HG02870 (cell line): Measurements from ENCODE around the gene ACTN2.
A peak's percentile ranks its signal among the peaks of the same experiment; 100 is the strongest.
"Not testable (repeated sequence)": the region's sequence is repeated elsewhere in the genome, so short reads cannot be mapped to it uniquely, and the experiment has no call there.

Experiments
- ATAC-seq: cut with Tn5 transposase; IDR thresholded peaks from one replicate; pipeline ENCODE4 v1.9.1; 2021; ENCODE audit warnings: mild to moderate bottlenecking, moderate library complexity; ENCODE audit not compliant: unreplicated experiment

ACTN2 gene

DNA sequence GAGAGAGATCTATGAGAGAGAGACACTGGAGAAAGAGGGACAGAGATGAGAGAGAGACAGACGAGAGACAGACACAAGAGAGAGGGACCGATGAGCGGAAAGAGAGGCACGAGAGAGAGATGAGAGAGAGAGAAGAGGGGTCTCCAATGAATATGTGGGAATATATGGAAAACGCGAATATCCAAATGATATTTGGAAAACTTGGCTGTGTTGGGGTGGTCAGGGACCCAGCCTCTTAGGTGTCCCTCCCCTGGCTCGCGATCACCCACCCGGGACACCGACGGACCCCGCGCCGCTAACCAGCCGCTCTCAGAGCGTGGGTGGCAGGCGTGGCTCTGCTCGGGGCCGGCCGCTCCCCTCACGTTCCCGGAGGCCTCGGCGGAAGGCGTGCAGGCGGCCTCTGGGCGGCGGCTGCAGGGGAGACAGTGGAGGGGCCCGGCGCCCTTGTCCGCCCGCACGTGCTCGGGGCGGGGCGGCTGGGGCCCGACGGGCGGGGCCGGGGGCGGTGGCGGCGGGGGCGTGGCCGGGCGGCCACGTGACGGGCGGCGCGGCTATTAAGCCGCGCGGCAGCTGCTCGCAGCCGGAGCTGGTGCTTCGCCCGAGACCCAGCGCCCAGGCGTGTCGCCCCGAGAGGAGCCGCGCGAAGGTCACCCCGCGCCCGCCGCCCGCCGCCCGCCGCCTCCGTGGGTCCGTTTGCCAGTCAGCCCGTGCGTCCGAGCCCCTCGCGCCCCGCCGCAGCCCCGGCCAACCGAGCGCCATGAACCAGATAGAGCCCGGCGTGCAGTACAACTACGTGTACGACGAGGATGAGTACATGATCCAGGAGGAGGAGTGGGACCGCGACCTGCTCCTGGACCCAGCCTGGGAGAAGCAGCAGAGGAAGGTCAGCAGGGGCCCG, at the start of gene ACTN2:
Gene ACTN2 (plus strand): TSS at position 583 of the 898 bp plus-strand sequence. CDS start 175 bp downstream, at position 758.
- ATAC-seq, result peak; percentile 78

DNA sequence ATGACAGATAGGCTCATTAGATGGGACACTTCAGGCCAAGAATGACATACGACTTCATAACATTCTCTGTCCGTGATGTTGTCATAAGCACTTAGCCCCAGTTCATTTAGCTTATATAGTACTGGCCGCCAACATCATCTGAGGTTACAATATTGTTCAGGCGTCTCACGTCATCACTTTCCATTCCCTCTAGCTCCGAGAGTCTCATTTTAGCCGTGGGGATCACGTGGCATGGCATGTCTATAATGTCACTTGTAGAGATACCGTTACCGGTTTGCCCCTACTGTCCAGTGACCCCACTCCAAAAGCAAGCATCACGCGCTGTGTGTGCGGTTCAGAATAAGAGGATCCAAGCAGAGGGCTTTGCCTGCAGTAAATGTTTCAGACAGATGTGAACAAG, 47.4 kb upstream of the ACTN2 start:
- no peak for ATAC-seq

DNA sequence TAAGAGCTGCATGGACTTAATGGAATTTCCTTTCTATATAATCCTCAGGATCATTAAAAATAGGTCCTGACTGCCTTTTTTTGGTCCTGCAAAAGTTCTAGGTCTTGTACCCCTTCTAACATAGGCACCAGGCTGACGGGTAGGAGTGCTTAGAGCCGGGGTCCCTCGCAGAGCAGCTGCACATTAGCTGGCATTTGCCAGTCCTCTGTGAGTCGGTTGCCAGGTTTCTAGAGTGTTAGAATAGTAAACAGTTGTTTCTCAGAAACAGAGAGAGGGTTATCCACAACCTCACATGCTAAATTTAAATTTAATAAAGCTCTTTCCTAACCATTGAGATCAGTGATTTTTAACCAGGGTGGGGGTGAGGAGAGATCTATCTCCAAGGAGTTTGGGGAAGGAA, 46.6 kb upstream of the ACTN2 start:
- no peak for ATAC-seq

DNA sequence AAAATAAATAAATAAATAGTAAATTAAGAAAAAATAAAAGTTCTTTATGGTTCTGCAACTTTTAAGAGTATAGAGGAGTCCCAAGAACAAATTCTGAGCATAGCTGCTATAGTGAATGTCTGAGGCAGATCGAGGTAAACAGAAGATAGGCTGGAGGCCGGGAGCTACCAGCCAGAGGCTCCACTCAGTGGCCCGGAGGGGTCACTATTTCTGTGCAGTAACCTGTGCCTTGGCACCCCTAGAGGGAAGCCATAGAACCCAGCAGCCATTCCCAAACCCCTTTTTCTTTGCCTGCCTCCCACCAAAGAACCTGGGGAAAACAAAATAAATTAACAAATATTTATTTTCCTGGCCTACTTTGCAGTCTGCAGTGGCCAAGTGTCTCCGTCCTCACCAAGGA, 43.5 kb upstream of the ACTN2 start:
- ATAC-seq, result no peak

DNA sequence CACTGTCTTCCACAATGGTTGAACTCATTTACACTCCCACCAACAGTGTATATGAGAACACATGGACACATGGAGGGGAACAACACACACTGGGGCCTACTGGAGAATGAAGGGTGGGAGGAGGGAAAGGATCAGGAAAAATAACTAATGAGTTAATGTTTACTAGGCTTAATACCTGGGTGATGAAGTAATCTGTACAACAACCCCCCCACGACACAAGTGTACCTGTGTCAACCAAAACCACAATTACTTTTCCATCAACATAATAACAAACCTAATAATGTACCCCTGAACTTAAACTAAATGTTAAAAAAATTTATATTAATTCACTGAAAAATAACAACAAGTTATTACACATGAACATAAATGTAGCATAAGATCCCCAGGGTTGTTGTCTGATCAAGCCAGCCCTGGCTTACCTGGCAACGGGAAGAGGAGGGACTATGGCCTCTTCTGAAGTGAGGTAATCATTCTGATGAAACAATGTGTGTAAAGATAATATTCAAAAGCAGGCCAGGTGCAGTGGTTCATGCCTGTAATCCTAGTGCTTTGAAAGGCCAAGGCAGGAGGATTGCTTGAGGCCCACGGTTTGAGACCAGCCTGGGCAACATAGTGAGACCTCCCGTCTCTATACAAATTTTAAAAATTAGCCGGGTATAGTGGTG, 41.2 kb upstream of the ACTN2 start:
- ATAC-seq, result no peak

DNA sequence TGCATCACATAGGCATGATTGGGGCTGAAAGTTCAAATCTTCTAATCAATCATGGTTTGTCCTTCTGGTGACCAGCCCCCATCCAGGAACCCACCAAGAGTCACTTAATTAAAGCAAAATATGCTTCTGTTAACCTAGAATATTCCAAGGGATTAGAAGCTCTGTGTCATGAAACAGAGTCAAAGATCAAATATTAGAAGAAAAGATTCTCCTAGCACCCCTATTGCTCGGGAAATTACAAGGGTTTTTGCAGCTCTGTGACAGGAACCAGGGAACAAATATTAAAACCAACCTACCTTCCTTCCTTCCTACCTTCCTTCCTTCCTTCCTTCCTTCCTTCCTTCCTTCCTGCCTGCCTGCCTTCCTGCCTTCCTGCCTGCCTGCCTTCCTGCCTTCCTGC, 31.8 kb upstream of the ACTN2 start:
- no peak for ATAC-seq

DNA sequence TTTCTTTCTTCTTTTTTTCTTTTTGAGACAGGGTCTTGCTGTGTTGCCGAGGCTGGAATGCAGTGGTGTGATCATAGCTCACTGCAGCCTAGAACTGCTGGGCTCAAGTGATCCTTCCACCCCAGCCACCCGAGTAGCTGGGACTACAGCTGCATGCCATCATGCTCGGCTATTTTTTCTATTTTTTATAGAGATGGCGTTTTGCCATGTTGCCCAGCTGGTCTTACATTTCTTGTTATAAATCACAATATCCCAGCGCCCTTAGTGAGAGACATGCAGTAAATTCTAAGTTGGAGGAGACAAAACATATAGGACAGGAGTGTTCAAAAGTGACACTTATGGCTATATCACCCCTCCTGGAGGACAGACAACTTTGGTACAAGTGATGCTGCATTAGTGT, 31.3 kb upstream of the ACTN2 start:
- no peak for ATAC-seq

DNA sequence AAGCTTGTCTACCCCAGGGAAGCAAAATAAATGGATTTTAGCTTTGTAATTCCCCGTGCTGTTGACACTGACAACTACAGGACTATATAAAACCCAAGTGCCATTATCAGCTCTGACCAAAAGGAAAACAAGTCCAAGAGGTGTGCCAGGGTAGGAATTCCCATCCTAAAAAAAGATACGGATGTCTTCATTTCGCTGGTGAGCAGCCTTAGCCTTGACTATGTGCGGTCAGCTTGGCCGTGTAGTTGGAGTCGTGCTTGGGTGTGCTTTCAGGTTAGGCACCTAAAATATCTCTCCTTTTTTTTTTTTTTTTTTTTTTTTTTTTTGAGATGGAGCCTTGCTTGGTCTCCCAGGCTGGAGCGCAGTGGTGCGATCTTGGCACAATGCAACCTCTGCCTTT, 28.9 kb upstream of the ACTN2 start:
- no peak for ATAC-seq

DNA sequence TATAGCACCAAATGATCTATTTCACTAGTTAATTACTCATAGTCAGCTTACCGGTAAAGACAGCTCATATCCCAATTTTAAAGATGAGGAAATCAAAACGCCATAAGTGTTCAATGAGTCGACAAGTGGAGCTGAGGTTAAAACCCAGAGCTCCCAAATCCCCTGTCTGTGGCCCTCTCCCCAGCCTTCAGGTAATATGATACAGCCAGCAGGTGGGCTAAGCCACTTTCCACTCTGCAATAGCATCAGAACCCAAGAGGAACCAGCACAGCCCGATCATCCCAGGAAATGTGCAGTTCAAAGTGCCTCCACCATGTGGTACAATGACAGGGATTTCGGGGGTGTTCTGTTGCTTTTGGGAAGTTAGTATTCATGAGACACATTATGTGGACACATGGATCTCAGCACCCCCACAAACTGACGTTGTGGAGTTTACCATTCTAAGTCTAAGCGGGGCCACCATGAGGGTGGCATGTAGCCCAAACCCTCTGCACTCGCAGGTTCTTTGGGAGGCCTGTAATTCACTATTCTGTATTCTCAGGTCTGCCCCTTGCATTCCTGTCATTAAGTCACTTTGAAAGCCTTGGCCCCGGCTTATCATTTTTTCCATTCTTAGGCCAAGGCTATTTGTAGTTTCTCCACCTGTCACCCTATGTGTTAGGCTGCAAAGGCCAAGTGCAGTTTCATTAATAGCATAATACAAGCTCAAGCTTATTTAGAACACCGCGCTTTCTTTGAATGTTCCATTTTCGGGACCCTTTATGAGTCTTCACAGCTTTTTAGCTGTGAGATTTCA, 26.3 kb upstream of the ACTN2 start:
- no peak for ATAC-seq

DNA sequence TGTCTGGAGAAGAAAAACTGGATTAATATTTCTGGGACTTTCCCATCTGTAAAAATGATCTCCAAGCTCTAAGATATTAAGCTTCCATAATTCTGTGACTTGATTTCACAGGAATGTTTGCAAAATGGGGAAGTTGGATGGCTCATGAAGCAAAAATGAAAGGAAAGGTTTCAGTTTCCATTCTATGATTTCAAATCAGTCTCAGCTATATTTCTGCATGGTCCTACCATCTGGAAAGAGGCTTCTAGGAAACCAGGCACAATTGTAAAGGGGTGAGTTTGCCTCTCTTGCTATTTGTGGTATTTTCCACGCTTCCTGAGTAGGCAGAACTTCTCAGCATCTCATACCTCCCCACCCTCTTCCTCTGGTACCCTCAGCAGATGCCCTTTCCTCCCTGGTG, 22.4 kb upstream of the ACTN2 start:
- no peak for ATAC-seq

DNA sequence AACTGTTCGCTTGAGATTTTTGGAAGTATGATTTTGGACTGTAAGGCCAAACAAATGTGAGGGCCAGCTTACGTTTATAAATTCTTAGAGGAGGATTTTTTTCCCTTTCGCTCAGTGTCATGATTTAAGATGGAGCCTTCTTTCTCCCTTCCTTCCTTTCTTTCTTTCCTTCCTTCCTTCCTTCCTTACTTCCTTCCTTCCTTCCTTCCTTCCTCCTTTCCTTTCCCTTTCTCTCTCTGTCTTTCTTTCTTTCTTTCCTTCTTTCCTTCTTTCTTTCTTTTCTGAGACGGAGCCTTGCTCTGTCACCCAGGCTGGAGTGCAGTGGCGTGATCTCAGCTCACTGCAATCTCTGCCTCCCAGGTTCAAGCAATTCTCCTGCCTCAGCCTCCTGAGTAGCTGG, 17.4 kb upstream of the ACTN2 start:
- not testable (repeated sequence) for ATAC-seq

DNA sequence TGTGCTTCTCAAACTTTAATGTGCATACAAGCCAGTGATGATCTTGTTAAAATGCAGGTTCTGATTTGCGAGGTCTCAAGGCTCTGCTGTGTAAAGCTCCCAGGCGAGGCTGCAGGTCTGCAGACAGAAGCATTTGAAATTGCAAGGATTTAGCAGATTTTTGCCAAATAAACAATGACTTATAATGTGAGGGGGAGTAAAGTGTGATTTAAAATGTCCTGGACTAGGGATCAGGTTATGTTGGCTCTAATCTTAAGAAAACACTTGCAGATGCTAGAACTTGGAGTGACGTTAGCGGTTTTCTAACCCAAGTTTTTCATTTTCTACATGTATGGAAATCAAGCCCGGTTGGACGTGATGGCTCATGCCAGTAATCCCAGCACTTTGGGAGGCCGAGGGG, 16.2 kb upstream of the ACTN2 start:
- ATAC-seq, result no peak

DNA sequence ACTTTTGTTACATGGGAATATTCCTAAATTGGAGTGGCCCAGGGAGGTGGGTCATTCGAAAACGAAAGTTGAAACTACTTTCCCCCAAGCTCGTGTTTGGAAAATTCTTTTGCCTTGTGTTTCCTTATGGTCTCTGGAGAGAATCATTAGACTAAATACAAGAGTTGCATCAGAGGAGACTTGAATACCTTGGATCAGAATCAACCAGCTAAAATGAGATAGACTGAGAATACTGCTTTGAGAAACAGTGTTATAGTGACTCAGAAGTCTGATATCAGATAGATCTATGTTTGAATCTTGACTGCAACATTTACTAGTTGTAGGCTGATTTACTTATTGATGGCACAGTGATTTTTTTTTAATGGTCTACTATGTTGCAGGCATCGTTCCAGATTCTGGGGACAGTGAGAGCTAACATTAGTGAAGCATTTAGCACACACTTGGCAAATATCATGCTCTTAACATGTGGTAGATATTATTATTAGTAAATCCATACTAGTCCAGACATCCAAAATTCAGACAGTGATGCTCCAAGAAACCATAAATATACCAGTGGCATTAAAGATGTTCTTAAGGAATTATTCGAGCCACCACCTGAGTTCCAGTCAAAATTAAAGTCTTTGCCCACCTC, 12.9 kb upstream of the ACTN2 start:
- ATAC-seq, result no peak

DNA sequence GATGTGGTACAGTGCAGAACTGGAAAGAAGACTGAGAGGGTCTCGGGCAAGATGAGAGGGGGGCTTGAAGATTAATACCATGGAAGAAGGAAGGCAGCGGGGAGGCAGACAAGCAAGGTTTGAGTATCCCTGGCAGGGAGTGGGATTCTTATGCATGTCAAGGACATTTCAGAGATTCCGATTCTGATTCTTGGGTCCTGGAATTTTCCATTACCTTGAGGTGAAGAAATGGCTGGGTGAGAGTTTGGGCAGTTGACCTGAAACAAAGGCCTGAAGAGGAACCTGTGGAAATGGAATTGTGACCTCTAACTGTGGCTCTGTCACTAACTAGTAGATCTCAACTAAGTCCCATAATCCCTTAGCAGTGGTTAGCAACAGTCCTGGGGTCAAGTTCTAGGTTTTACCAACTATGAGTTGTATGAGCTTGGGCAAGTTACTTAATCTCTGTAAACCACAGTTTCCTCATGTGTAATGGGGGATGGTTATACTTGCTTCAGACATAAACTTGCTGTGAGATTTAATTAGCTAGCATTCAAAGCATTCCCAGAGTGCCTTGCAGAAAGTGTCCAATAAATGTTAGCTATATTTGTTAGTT, 8.6 kb upstream of the ACTN2 start:
- ATAC-seq, result no peak

DNA sequence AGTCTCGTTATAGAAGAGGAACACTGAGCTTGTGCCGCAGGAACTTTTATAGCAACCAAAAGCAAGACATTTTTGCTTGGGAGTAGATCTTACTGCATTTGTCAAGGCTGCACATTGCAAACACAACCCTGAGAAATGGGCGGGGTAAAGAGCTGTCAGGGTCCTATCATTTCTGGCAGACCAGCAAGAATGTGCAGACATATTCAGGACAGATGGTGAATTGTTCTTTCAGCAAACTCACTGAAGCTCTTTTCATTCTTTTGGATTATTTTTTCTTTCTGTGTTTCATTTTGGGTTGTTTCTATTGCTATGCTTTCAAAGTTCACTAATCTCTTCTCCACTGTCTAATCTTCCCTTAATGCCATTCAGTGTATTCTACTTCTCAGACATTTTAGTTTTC, 5.1 kb upstream of the ACTN2 start:
- no peak for ATAC-seq

DNA sequence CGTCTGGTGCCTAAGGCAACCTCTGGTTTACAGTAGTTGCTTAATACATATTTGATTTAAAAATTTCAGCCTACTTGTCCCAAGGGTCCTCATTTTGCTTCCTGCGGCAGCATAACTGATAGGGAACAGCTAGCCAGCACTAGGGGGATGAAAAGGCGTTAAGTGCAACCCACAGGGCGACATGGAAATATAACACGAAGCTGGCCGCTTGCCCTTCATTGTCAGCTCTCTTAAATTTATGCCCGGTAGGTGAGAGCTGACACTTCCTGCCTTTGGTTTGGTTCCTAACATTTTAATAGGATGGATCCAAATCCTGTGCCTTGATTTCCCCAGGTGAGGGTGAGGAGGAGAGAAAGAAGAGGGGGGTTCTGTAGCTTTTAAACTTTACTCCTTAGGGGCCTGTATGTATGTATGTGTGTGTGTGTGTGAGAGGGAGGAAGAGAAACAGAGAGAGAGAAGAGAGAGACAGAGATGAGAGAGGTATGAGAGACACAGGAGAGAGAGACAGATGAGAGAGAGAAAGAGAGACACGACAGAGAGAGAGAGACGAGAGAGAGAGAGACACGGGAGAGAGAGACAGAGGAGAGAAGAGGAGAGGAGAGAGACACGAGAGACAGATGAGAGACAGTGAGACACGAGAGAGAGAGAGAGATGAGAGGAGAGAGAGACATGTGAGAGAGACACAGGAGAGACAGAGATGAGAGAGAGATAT, 938 bp upstream of the ACTN2 start:
- ATAC-seq, result no peak

DNA sequence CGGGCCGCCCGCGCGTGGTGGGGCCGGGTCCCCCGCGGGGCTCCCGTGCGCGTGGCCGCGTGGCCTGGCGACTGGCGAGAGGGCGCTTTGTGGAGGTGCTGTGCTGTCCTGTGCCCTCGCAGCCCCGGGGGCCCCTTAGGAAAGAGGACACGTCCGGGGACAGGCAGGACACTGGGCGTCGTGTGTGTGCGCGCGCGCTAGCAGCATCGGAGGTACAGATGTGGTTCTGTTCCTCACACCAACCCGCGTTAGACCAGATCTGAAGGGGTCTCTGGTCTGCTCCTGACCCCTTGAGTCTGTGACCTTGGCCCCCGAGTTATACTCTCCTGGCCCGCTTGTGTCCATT, 489 bp downstream of the ACTN2 start:
- peak; percentile 11 for ATAC-seq

DNA sequence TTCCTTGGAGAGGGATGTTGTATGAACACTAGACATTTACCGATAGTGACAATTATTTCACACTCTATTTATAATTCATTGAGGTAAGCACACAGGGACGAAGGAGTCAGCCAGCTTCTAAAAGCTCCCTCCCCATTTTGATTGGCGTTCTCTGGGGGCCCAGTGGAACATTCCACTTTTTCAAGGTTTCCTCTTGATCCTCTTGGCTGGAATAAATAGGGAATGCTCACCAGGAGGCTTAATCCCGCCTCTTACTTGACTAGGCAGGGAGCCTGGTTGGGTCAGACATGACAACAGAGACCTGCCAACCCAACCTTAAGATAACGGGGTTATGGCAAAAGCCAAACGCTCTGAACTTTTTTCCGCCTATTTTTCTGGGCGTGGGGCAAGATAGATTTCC, 974 bp downstream of the ACTN2 start:
- no peak for ATAC-seq

DNA sequence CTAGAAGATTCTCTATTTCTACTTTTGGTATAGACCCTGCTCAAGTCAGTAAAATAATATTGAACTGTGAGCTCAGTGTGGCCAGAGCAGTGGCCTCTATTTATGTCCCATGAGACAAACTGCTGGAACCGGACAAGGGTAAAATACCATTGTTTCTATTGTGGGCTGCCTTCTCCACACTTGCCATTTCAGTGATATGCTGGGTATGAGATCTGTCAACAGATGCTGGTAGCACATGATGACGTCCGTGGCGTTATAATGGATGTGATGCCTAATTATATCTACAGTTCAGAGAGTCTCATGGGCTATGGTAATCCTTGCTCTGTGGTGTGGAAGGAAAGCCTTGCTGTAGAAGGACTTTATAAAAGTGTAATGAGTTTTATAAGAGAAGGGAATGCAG, 2.4 kb downstream of the ACTN2 start:
- no peak for ATAC-seq
